ENCODE measurements around the gene GSX2. TPM values are rescaled to one million over a fixed set of nuclear protein-coding genes. Genes with fewer than 3 reads are reported as not detected.

Gene GSX2
- total RNA-seq, 1 donor = not detected

DNA sequence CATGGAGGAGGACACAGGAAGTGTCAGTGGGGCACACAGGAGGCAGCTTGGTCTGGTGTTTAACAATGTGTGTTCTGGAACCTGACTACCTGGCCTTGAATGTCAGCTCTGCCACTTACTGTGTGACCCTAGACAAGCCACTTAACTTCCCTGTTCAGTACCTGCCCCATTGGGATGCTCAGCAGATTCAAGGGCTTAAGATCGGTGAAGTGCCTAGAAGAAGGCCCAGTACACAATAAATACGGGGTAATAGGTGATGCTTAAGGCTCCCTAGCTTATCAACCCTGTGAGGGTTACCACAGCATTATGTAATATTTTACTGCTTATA, 33.9 kb upstream of the GSX2 start:
- Histone ChIP-seq H3K27ac (ENCODE audit: low read depth, low read length) (peak overlapping the region; percentile 93), H3K4me1 (ENCODE audit: insufficient read depth, low read length) (peaks cover 48% of the 10 kb centered on the region), H4K20me1 (ENCODE audit: insufficient read depth, low read length) (peaks cover 23% of the 10 kb centered on the region), H3K4me2 (ENCODE audit: insufficient read depth, low read length) (peak overlapping the region; percentile 77), H3K9me3 (ENCODE audit: low read depth, low read length) (no peaks in the 10 kb centered on the region), H3K36me3 (ENCODE audit: insufficient read depth, low read length) (no peaks in the 10 kb centered on the region), H3K27me3 (ENCODE audit: insufficient read depth, low read length) (no peaks in the 10 kb centered on the region), H2AFZ (ENCODE audit: low read length) (no peak overlapping the region), H3K4me3 (ENCODE audit: insufficient read depth, low read length) (no peak overlapping the region), H3K79me2 (ENCODE audit: insufficient read depth, low read length) (peaks cover 33% of the 10 kb centered on the region)
- DNase-seq (ENCODE audit: insufficient read length, low spot score, missing footprints) = no peak
- TF ChIP-seq CTCF (IDR thresholded peaks at IDR 0.05; ENCODE audit: extremely low read depth, low read depth, low read length) = no peak

- DNase-seq (ENCODE audit: insufficient read length, low spot score, missing footprints) = no peak
- Histone ChIP-seq H3K4me2 (ENCODE audit: insufficient read depth, low read length) (peak overlapping the region; percentile 52), H3K4me3 (ENCODE audit: insufficient read depth, low read length) (peak overlapping the region; percentile 0), H3K4me1 (ENCODE audit: insufficient read depth, low read length) (peaks cover 42% of the 10 kb centered on the region), H3K27ac (ENCODE audit: low read depth, low read length) (peak overlapping the region; percentile 93), H3K79me2 (ENCODE audit: insufficient read depth, low read length) (peaks cover 26% of the 10 kb centered on the region), H4K20me1 (ENCODE audit: insufficient read depth, low read length) (peaks cover 16% of the 10 kb centered on the region), H2AFZ (ENCODE audit: low read length) (peak overlapping the region; percentile 26), H3K9me3 (ENCODE audit: low read depth, low read length) (no peaks in the 10 kb centered on the region), H3K36me3 (ENCODE audit: insufficient read depth, low read length) (no peaks in the 10 kb centered on the region), H3K27me3 (ENCODE audit: insufficient read depth, low read length) (no peaks in the 10 kb centered on the region)
- TF ChIP-seq CTCF (IDR thresholded peaks at IDR 0.05; ENCODE audit: extremely low read depth, low read depth, low read length) = no peak
Observed at GRCh38 chr4:54066718-54067129, 33.2 kb upstream of the GSX2 start.

- Histone ChIP-seq H4K20me1 (ENCODE audit: insufficient read depth, low read length) (peaks cover 12% of the 10 kb centered on the region), H3K27ac (ENCODE audit: low read depth, low read length) (peak overlapping the region; percentile 93), H3K4me3 (ENCODE audit: insufficient read depth, low read length) (peak overlapping the region; percentile 0), H3K27me3 (ENCODE audit: insufficient read depth, low read length) (no peaks in the 10 kb centered on the region), H2AFZ (ENCODE audit: low read length) (peak overlapping the region; percentile 26), H3K79me2 (ENCODE audit: insufficient read depth, low read length) (peaks cover 22% of the 10 kb centered on the region), H3K4me1 (ENCODE audit: insufficient read depth, low read length) (peaks cover 37% of the 10 kb centered on the region), H3K9me3 (ENCODE audit: low read depth, low read length) (no peaks in the 10 kb centered on the region), H3K4me2 (ENCODE audit: insufficient read depth, low read length) (peak overlapping the region; percentile 52), H3K36me3 (ENCODE audit: insufficient read depth, low read length) (no peaks in the 10 kb centered on the region)
- no peak for DNase-seq (ENCODE audit: insufficient read length, low spot score, missing footprints)
- TF ChIP-seq CTCF (IDR thresholded peaks at IDR 0.05; ENCODE audit: extremely low read depth, low read depth, low read length) = no peak
Observed at GRCh38 chr4:54067166-54067565, 32.8 kb upstream of the GSX2 start.

DNA sequence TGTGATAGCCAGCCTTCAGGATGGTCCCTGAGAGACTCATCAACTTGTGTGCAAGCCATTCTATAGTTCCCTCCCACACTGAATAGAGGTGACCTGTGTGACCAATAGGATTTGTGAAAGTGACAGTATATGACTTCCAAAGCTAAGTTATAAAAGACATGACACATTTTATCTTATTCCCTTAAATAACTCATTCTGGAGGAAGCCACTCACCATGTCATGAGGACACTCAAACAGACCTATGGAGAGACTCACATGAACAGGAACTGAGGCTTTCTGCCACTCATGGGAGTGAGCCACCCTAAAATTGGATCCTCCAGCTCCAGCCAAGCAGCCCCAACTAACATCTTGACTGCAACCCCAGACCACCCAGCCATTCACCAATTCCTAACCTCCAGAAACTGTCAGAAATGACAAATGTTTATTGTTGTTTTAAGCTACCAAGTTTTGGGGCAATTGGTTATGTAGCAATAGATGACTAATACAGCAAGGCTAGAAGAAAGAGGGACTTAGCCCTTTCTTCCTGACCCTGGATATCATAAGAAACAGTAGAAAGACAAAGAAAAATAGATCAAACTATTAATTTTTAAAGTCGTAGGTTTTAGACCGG, 26.6 kb upstream of the GSX2 start:
- Histone ChIP-seq H3K27ac (ENCODE audit: low read depth, low read length) (no peak overlapping the region), H2AFZ (ENCODE audit: low read length) (no peak overlapping the region)
- TF ChIP-seq CTCF (IDR thresholded peaks at IDR 0.05; ENCODE audit: extremely low read depth, low read depth, low read length) = no peak

More for the DNA sequence above, 26.6 kb upstream of the GSX2 start:
- DNase-seq (ENCODE audit: insufficient read length, low spot score, missing footprints) = peak; percentile 41
- H3K27me3 ChIP-seq (ENCODE audit: insufficient read depth, low read length) = no peaks in the 10 kb centered on the region
- no peak overlapping the region for H3K4me3 ChIP-seq (ENCODE audit: insufficient read depth, low read length)
- H3K36me3 ChIP-seq (ENCODE audit: insufficient read depth, low read length) = no peaks in the 10 kb centered on the region
- no peaks in the 10 kb centered on the region for H4K20me1 ChIP-seq (ENCODE audit: insufficient read depth, low read length)
- peaks cover 29% of the 10 kb centered on the region for H3K4me1 ChIP-seq (ENCODE audit: insufficient read depth, low read length)
- no peaks in the 10 kb centered on the region for H3K9me3 ChIP-seq (ENCODE audit: low read depth, low read length)
- H3K4me2 ChIP-seq (ENCODE audit: insufficient read depth, low read length) = no peak overlapping the region
- no peaks in the 10 kb centered on the region for H3K79me2 ChIP-seq (ENCODE audit: insufficient read depth, low read length)
